ENCODE results near the gene VMP1.
A peak's percentile ranks its signal among the peaks of the same experiment; 100 is the strongest.
"Not testable (repeated sequence)": the region's sequence is repeated elsewhere in the genome, so short reads cannot be mapped to it uniquely, and the experiment has no call there.

VMP1 gene

GRCh38 chr17:59827721-59828477 is 120.4 kb downstream of the VMP1 start:
- Histone ChIP-seq H4K20me1 (ENCODE audit: insufficient read depth, low read length) (no peaks in the 10 kb centered on the region), H3K9me3 (ENCODE audit: insufficient read depth, low read length, severe bottlenecking) (no peaks in the 10 kb centered on the region), H3K4me2 (ENCODE audit: insufficient read depth, low read length) (peak overlapping the region; percentile 41), H3K4me1 (ENCODE audit: insufficient read depth, low read length) (peaks cover 57% of the 10 kb centered on the region), H3K4me3 (ENCODE audit: low read depth in 1 of 2, low read length in 2 of 2) (no peak overlapping the region), H3K9ac (ENCODE audit: low read depth, low read length) (peak overlapping the region; percentile 40), H2AFZ (ENCODE audit: low read depth, low read length) (no peak overlapping the region), H3K79me2 (ENCODE audit: insufficient read depth, low read length) (no peaks in the 10 kb centered on the region), H3K36me3 (ENCODE audit: insufficient read depth, low read length) (0 out of 2 replicates have a peak, but pooled peaks cover under 1% of the 10 kb centered on the region), H3K27ac (ENCODE audit: low read length) (peak overlapping the region; percentile 86), H3K27me3 (ENCODE audit: insufficient read depth, low read length, poor library complexity) (no peaks in the 10 kb centered on the region)
- TF ChIP-seq EZH2 (IDR thresholded peaks at IDR 0.05; ENCODE audit: borderline replicate concordance, low read depth, low read length, severe bottlenecking), result no peak
- no peak for TF ChIP-seq CTCF (IDR thresholded peaks at IDR 0.05; ENCODE audit: borderline replicate concordance, extremely low read depth, low read length, poor library complexity, severe bottlenecking)
- ATAC-seq (ENCODE audit: insufficient read depth, low read depth) (no peak), DNase-seq (no peak)

DNA sequence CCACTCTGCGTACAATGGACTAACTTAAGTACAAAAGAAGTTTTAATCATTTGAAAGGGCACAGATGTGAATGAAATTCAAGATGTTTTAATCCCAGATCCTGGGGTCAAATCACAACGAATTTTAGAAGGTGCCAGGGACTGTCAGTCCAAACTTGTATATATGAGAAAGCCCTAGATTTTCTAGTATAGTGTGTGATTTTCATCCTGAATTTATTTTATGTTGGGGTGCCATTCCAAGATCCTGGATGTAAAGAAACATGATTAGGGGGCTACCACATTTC is 121.0 kb downstream of the VMP1 start:
- no peak for TF ChIP-seq EZH2 (IDR thresholded peaks at IDR 0.05; ENCODE audit: borderline replicate concordance, low read depth, low read length, severe bottlenecking)
- TF ChIP-seq CTCF (IDR thresholded peaks at IDR 0.05; ENCODE audit: borderline replicate concordance, extremely low read depth, low read length, poor library complexity, severe bottlenecking), result no peak
- Histone ChIP-seq H3K4me2 (ENCODE audit: insufficient read depth, low read length) (peak overlapping the region; percentile 41), H3K27me3 (ENCODE audit: insufficient read depth, low read length, poor library complexity) (no peaks in the 10 kb centered on the region), H2AFZ (ENCODE audit: low read depth, low read length) (no peak overlapping the region), H3K9ac (ENCODE audit: low read depth, low read length) (peak overlapping the region; percentile 40), H3K4me3 (ENCODE audit: low read depth in 1 of 2, low read length in 2 of 2) (no peak overlapping the region), H4K20me1 (ENCODE audit: insufficient read depth, low read length) (no peaks in the 10 kb centered on the region), H3K79me2 (ENCODE audit: insufficient read depth, low read length) (no peaks in the 10 kb centered on the region), H3K4me1 (ENCODE audit: insufficient read depth, low read length) (peaks cover 57% of the 10 kb centered on the region), H3K36me3 (ENCODE audit: insufficient read depth, low read length) (no peaks in the 10 kb centered on the region), H3K9me3 (ENCODE audit: insufficient read depth, low read length, severe bottlenecking) (no peaks in the 10 kb centered on the region), H3K27ac (ENCODE audit: low read length) (peak overlapping the region; percentile 86)
- ATAC-seq (ENCODE audit: insufficient read depth, low read depth) (no peak), DNase-seq (no peak)

DNA sequence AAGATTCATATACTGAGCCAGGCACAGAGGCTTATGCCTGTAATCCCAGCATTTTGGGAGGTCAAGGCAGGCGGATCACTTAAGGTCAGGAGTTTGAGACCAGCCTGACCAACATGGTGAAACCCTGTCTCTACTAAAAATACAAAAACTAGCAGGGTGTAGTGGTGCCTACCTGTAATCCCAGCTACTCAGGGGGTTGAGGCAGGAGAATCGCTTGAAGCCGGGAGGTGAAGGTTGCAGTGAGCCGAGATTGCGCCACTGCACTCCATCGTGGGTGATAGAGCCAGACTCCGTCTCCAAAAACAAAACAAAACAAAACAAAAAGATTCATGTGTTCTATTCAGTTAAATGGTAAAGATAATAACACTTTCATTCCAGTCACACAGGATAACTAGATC is 121.4 kb downstream of the VMP1 start:
- not testable (repeated sequence) for H3K27me3 ChIP-seq (ENCODE audit: insufficient read depth, low read length, poor library complexity); H3K9me3 ChIP-seq (ENCODE audit: insufficient read depth, low read length, severe bottlenecking); DNase-seq; H3K36me3 ChIP-seq (ENCODE audit: insufficient read depth, low read length); H4K20me1 ChIP-seq (ENCODE audit: insufficient read depth, low read length); H3K79me2 ChIP-seq (ENCODE audit: insufficient read depth, low read length); H3K4me3 ChIP-seq (ENCODE audit: low read depth in 1 of 2, low read length in 2 of 2); H2AFZ ChIP-seq (ENCODE audit: low read depth, low read length)
- ATAC-seq (ENCODE audit: insufficient read depth, low read depth), result 0 out of 3 replicates have a peak, but pooled peaks have one; percentile 25
- Histone ChIP-seq H3K4me2 (ENCODE audit: insufficient read depth, low read length) (peak overlapping the region; percentile 41), H3K27ac (ENCODE audit: low read length) (peak overlapping the region; percentile 86), H3K4me1 (ENCODE audit: insufficient read depth, low read length) (peaks cover 57% of the 10 kb centered on the region), H3K9ac (ENCODE audit: low read depth, low read length) (peak overlapping the region; percentile 40)

DNA sequence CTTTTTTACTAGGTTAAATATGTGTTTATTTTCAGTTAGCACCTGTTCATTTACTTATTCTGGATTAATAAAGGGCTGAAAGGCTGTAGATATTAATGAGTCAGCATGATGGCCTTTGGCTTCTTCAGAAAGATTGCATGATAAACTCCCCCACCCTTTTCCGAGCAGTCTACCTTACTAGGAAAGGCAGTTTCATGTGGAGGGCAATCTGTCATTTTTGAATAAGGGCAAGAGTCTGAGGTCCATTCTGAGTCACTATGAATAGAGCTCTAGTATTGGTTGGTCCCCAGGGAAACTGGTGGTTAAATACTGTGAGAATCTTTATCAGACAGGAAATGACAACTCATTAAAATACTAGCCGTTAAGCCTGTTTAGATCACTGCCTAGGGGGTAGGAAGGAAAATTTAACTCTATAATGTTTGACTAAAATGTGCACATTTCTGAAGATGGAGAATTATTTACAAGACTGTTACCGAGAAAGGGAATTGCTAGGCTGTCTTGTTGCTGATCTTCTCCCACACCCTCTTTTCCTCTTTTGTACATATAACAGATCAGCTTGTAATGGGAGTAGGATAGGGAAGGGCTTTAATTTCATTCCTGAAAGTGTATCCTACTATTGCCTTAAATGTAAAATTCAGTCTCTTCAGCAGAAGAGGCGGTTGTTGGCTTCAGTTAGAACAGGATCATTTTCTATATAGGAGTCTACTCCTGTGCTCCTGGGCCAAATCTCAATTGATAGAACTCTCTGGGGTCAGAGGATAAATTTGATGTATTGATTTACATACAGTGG is 122.0 kb downstream of the VMP1 start:
- Histone ChIP-seq H4K20me1 (ENCODE audit: insufficient read depth, low read length) (no peaks in the 10 kb centered on the region), H3K4me3 (ENCODE audit: low read depth in 1 of 2, low read length in 2 of 2) (no peak overlapping the region), H2AFZ (ENCODE audit: low read depth, low read length) (peak overlapping the region; percentile 9; the same call in 1 of the 2 replicates), H3K4me1 (ENCODE audit: insufficient read depth, low read length) (peaks cover 57% of the 10 kb centered on the region), H3K4me2 (ENCODE audit: insufficient read depth, low read length) (peak overlapping the region; percentile 41), H3K36me3 (ENCODE audit: insufficient read depth, low read length) (no peaks in the 10 kb centered on the region), H3K79me2 (ENCODE audit: insufficient read depth, low read length) (no peaks in the 10 kb centered on the region), H3K9me3 (ENCODE audit: insufficient read depth, low read length, severe bottlenecking) (no peaks in the 10 kb centered on the region), H3K9ac (ENCODE audit: low read depth, low read length) (peak overlapping the region; percentile 40), H3K27ac (ENCODE audit: low read length) (peak overlapping the region; percentile 86), H3K27me3 (ENCODE audit: insufficient read depth, low read length, poor library complexity) (no peaks in the 10 kb centered on the region)
- peak; percentile 89 for ATAC-seq (ENCODE audit: insufficient read depth, low read depth)
- DNase-seq, result peak; percentile 52
- TF ChIP-seq EZH2 (IDR thresholded peaks at IDR 0.05; ENCODE audit: borderline replicate concordance, low read depth, low read length, severe bottlenecking), result no peak
